Renal pelvis (tissue), 4 donors: ENCODE results near the gene KRTAP5-7. TPM values are rescaled to one million over a fixed set of nuclear protein-coding genes. Genes with fewer than 3 reads are reported as not detected.

Experiments
- DNase-seq: peaks from one replicate; pipeline ENCODE4 v3.0.0-alpha.2; 2013
- polyA plus RNA-seq, 3 donors: library from polyadenylated mRNA; unstranded; fragments of 120-200 nt; gene quantifications; one replicate each; pipeline ENCODE4 v1.2.1, GENCODE V29; 2013; ENCODE audit not compliant: insufficient read length in 3 of 3

Gene KRTAP5-7
- polyA plus RNA-seq, 3 donors, result 0.18 to 0.21 TPM; not detected in 1

DNA sequence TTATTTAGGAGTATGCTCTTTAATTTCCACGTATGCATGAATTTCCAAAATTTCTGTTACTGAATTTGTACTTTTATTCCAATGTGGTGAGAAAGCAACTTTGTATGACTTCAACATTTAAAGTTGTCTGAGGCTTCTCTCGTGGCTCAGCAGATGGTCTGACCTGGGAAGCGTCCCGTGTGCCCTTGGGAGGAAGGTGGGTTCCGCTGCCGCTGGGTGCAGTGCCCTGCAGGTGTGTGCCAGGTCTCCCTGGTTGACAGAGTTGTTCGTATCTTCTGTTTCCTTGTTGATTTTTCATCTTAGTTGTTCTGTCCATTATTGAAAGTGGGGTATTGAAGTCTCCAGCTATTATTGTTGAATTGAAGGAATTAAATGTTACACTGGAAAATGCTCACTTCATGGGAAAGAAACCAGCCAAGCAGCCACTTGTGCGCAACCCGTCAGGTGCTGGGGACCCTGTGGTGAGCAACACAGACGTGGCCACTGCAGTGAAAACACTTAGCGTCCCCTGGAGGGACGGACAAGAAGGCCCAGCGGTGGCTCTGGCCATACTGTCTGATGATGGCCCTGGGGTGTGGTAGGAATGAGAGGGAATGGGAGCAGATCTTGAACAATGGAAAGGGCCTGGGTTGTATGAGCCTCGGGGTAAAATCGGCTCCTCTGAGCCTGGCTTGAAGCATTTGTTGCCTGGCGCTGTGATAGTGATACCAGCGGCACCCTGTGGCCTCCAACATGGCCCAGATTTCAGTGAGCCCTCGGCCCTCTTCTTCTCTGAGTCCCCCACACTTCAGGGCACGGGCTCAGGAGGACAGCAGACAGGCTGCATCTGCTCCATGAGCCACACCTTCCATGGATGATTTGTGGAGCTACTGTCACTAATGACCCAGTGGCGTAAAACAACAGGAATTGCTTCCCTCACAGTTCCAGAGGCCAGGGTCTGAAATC, 31.5 kb upstream of the KRTAP5-7 start:
- DNase-seq, result no peak

DNA sequence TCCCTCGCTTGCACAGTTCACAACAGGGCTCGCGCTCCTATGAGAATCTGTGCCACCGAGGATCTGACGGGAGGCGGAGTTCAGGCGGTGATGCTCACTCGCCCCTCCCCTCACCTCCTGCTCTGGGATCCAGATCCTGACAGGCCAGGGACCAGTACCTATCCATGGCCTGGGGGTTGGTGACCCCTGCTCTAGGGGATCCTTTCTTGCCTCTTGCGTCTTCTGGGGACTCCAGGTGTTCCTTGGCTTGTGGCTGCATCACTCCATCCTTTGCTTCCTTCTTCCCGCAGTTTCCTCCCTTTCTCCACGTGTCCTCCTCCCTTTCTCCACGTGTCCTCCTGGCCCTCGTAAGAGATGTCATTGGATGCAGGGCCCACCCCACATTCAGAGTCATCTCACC, 30.6 kb upstream of the KRTAP5-7 start:
- DNase-seq, result no peak

DNA sequence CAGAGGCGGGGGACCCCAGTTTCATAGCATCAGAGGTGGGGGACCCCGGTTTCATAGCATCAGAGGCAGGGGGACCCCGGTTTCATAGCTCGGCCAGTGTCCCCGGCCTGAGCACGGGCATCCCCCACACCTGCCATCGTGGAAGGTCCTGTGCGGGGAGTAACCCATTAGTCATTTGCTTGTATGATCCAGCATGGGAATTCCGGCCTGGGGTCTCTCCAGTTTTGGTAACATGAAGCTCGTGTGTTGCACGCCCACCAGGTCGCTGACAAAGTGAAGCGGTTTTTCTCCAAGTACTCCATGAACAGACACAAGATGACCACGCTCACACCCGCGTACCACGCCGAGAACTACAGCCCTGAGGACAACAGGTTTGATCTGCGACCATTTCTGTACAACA, 29.0 kb upstream of the KRTAP5-7 start:
- no peak for DNase-seq

DNA sequence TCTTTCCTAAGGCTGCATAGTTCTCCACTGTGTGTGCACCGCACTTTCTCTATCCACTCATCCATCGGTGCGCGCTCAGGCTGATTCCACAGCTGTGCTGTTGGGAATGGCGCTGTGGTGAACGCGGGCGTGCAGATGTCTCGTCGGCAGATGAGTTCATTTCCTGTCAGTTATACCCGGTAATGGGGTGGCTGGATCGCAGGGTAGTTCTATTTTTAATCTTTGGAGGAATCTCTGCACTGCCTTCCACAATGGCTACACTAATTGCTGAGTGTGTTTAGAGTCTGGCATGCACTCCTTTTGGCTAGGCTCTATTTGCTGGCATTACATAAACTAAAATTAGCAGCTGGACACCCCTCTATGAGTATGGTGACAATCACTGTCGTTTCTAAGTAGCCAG, 27.9 kb upstream of the KRTAP5-7 start:
- no peak for DNase-seq

DNA sequence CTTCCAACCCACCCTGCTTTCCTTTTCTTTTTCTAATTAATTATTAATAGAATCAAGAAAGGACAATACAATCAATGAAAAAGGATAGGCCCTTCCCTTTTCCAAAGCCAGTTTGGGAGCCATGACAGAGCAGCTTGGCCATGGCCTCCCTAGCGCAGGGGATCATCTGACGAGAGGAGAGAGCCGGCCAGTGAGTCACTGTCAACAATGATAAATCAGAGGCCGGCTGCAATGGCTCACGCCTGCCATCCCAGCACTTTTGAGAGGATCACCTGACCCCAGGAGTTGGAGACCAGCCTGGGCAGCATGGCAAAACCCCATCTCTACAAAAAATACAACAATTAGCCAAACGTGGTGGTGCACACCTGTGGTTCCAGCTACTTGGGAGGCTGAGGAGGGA, 27.5 kb upstream of the KRTAP5-7 start:
- DNase-seq, result no peak

DNA sequence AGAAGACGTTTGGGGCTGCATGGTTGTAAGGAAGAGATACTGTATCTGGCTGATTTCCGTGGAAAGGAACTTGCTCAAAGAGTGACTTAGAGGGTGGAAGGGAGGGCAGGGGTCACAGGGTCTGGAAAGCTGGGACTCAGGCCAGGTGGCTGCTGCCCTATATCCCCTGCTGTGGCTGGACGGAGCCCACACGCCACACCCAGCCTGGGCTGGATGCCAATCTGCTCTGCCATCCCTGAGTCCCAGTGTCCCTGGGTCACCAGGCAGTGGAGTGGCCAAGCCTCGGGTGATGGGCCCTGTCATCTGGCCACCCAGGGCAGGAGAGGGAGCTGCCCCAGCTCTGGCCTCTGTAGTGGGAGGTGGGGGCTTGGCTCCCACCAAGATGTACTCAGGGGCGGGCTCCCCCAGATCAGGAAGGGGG, 26.5 kb upstream of the KRTAP5-7 start:
- DNase-seq, result no peak

DNA sequence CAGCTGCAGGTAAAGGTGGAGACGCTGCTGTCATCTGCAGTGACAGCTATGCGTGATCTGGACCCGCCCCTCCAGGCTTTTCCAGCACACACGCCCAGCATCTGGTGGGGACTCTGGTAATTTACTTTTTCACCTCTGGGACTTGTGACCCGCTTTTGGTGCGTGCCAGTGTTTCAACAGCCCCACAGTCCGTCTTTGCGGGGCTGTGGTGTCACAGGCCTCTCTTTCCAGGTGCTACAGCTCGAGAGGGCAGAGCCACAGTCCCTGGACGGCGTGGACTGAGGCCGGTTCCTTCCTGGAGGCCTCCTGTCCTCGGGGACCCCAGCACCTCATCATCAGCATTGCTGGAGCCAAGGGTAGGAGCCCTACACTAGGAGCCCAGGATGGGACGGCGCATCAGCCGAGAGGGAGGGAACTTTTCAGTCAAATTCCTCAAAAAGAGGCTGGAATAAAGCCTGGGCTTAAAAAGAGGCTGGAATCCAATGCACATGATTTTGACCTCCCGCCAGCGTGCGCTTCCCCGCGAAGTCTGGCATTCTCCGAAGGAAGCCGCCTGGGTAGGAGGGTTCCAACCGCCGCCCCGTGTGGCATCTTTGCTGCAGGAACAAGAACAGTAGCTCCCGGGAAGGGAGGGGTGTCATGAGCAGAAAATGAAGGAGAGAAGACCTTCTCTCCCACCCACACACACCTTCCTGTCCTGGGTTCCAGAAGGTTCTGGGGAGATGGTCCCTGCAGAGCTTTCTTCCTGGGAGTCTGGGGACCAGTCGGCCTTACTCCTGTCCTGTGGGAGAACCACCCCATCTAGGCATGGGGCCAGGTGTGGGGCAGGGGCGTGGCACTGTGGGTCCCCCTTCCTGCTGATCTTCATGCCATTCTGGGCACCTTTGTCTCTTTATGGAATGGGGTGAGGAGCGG, 25.7 kb upstream of the KRTAP5-7 start:
- DNase-seq, result no peak

DNA sequence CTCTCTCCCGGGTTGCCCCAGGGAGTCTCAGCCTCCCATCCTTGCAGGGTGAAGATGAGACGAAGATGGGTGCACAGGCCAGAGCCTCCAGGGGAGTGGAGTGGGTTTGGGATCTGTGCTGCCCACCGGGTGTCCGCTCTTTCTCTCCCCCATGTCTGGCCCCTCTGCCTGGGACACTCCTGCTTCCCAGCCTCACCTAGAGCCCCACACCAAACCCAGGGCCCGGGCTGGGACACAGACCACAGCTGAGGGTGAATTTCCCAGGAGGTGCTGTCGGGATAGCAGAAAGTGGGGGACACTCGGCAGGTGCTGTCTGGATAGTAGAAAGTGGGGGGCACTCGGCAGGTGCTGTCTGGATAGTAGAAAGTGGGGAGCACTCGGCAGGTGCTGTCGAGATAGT, 25.0 kb upstream of the KRTAP5-7 start:
- DNase-seq, result no peak

DNA sequence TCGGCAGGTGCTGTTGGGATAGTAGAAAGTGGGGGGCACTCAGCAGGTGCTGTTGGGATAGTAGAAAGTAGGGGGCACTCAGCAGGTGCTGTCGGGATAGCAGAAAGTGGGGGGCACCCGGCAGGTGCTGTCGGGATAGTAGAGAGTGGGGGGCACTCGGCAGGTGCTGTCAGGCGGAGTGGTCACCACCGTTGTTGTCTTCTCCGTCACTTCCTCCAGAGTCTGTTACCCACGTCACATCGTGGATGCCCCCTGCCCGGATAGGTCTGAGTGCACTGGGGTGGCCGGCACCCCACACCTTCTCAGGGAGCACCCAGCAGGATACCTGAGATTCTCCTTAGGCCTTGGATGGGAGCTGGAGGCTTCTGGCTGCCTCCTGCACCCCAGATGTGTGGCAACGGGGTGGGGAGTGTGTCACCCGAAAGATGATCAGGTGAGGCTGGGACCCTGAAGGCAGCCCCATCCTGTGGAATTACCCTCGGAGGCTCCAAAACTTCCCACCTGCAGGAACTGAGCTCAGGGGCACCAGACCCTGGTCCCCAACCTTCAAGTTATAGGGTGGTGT, 24.1 kb upstream of the KRTAP5-7 start:
- DNase-seq, result no peak

DNA sequence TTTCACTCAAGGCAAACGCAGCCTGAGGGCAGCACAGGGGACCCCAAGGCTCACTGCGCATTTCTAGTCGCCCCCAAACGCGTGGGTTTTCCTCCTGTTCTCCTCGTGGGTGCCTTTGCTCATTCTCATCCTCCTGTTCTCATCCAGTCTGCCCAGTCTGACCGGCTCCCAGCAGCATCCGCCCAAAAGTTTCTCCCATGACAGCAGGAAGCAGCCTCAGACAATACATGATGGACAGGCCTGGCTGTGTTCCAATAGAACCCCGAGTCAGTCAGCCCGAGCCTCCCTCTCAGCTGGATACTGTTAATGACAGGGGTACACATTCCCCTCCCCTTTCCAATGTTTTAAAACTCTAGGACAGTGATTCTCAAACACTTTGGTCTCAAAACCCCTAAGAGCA, 22.5 kb upstream of the KRTAP5-7 start:
- no peak for DNase-seq

DNA sequence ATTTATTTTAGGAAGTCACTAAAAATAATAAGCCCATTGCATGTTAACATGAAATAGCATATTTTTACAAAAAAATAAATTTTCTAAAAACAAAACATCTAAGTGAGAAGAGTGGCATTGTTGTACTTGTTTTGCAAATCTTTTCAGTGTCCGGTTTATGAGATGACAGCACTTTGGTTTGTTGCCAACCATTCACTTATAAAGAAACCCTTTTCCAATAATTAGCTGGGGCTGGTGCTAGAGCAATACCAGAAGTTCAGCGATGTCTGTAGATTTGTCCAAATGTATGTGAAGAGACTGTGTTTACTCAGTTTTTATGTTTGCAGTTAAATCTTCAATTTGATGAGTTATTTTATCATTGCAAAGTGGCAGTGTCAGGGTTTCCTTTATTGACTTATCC, 22.1 kb upstream of the KRTAP5-7 start:
- DNase-seq, result no peak

DNA sequence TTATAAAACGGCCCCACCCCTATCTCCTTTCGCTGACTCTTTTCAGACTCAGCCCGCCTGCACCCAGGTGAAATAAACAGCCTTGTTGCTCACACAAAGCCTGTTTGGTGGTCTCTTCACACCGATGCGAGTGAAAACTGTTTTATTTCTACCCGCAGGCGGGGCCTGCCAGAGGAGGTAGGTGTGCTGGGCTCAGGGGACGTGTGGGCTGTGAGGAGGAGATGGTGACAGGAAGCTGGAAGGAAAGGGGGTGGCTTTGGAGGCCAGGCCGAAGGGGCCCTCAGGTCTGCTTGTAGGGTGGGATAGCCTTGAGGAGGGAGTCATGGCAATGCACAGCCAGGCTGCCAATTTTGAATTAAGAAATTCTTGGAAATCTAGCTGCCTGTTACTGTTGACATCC, 21.3 kb upstream of the KRTAP5-7 start:
- no peak for DNase-seq

DNA sequence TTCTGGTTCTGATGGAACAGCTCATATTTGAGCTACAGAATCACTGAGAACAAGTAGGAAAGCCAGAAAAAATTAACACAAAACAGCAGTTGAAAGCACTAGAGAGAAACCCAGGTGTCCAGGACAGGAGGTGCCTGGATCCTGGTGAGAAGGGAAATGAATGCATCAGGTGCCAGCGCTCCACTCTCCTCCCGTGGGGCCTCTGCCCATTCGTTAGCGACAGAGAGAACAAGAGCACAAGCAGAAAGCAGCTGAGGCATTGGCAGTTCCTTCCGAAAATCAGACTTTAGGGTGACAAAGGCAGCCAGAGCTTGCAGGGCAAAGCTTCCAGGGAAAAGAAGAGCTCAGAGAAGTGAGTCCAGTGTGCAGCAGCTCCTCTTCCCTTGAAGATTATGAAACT, 20.0 kb upstream of the KRTAP5-7 start:
- no peak for DNase-seq

DNA sequence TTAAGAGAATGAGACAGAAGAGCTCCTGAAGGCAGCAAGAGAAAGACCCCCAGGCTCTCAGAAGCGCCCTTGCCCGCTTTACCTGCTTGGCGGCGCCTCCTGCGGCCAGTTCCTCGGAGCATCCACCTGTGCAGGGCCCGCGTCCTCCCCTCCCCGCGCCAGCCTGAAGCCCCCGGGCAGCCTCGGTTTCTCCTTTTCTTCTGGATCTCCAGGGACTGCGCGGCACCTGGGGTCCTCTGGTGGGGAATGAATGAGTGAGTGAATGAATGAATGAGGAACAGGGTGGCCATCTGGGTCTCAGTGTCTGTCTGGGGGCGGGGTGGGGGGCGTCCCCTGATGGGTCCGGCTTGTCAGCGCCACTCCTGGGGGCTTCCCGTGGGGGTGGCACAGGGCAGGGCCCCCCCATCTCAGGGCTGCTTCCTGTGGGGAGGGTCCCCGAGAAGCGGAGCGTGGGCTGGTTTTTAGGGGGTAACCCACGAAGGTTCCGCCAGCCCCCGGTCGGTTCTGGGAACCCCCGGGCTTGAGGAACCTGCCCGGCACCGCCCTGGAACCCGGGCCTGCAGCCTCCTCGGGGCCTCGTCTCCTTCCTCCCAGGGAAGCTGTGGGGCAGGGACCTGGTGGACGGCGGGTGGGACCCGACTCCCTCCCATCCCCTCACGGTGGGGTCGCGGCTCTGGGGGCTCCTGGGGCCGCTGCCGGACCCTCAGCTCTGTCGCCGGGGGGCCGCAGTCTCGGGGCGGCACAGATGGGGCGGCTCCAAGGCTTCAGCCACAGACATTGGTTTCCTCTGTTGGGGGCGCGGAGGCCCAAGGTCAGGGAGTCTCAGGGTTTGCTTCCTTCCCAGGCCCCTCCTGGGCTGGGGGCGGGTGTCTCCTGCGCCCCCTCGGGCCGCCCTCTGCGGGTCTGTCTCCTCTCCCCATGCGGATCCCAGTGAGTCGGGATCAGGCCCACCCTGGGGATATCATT, 8.3 kb upstream of the KRTAP5-7 start:
- DNase-seq, result no peak

DNA sequence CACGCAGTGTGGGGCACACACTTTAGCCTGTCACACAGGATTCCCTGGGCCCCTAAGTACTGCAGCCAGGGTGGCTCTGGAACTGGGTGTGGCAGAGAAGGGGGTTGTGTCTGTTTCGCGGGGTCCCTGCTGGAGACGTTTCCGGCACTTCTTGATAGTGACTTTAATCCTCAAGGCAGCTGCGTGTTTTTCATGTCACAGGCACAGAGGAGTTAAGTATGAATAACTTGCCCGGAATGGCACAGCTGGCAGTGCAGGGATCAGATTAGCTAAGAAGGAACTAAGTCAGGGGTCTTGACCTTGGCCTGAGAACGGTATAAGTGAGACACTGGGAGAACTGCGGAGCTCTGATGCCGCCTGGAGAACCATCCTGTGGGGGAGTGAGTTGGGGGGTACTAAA, 7.5 kb upstream of the KRTAP5-7 start:
- no peak for DNase-seq

DNA sequence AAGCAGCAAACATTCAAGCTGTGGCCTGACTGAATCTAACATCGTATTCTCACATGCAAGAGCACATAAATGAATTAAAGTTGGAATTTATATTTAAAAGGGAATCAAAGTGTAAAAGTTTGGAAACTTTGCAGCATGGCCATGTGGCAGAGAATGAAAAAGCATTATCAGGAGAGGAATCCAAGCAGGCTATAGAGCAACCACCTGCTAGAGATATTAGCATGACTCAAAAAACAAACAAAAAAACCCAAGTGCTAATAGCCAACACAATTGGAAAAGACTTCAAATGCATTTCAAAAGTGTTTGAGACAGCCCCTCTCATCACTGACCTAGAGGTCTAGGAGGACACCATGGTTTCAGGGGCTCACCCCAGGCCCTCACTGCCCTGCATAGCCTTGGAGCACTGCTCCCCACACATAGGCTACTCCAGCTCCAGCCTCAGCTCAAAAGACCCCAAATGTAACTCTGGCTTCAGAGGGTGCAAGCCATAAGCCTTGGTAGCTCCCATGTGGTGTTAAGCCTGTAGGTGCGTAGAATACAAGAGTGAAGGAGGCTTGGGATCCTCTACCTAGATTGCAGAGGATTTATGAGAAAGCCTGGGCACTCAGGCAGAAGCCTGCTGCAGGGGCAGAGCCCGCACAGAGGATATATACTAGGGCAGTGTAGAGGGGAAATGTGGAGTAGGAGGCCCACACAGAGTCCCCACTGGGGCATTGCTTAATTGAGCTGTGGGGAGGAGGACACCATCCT, 1.7 kb upstream of the KRTAP5-7 start:
- no peak for DNase-seq

DNA sequence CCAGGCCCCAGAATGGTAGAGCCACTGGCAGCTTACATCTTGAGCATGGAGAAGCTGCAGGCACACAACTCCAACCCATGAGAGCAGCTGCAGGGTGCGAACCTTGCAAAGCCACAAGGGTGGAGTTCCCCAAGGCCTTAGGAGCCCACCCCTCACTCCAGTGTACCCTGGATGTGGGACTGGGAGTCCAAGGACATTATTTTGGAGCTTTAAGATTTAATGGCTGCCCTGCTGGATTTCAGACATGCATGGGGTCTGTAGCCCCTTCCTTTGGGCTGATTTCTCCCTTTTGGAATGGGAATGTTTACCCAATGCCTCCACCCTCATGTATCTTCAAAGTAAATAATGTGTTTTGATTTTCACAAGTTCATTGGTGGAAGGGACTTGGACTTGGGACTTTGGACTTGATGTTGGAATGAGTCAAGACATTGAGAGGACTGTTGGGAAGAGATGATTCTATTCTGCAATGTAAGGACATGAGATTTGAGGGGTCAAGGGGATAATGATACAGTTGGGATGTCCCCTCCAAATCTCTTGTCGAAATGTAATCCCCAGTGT, 1.1 kb upstream of the KRTAP5-7 start:
- DNase-seq, result no peak

DNA sequence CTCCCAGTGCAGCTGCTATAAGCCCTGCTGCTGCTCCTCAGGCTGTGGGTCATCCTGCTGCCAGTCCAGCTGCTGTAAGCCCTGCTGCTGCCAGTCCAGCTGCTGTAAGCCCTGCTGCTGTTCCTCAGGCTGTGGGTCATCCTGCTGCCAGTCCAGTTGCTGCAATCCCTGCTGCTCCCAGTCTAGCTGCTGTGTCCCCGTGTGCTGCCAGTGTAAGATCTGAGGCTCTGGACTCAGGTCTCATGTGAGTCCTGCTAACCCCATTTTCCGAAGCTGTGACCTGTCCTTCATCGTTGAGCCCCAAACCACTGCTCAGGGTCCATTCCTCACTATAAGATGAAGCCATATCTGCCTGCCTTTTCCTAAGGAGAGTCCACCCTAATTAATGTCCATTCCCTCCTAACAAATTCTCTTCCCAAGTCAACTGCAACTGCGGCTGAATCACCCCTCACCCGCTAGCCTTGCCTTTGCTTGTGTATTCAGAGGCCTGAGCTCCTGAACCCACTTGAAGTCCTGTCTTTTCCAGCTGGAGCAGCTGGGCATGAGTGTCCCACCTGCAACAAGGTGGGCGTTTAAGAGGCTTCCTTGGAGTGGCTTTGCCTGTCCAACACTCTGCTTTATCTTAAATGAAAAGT, 626 bp downstream of the KRTAP5-7 start:
- no peak for DNase-seq

DNA sequence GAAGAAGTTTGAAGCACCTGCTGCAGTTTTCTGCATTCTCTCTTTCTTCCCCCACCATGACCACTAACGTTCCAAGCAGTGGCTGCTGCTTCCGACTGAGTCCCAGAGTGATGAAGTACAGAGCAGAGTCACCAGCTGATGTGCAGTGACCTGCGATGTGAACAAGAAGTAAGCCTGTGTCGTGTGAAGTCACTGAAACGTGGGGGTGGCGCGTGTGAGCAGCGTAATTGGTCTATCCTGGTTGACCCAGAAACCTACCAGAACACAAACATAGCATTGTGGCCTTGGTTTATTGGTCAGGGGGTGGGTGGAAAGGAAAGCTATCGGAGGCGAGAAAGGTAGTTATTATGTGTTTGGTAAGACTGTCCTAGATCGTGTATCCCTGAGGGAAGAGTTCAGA, 3.5 kb downstream of the KRTAP5-7 start:
- DNase-seq, result peak; percentile 28
